GM21619 (cell line): ENCODE data around the gene AP1M2.
"Not testable (repeated sequence)": the region's sequence is repeated elsewhere in the genome, so short reads cannot be mapped to it uniquely, and the experiment has no call there.

Experiments
- ATAC-seq: cut with Tn5 transposase; IDR thresholded peaks from one replicate; pipeline ENCODE4 v1.9.1; 2021; ENCODE audit not compliant: unreplicated experiment

Gene AP1M2

GRCh38 chr19:10543059-10543419, 44.1 kb downstream of the AP1M2 start:
- ATAC-seq: no peak

- not testable (repeated sequence) for ATAC-seq
These were observed 48.1 kb downstream of the AP1M2 start for GRCh38 chr19:10539016-10539415.

- no peak for ATAC-seq
These were observed 48.7 kb downstream of the AP1M2 start for GRCh38 chr19:10538204-10538983.

GRCh38 chr19:10537668-10538067, 49.4 kb downstream of the AP1M2 start:
- ATAC-seq: no peak

GRCh38 chr19:10535613-10536012, 51.5 kb downstream of the AP1M2 start:
- ATAC-seq: no peak

GRCh38 chr19:10533646-10534386, 53.3 kb downstream of the AP1M2 start:
- no peak for ATAC-seq

- no peak for ATAC-seq
These were observed 54.7 kb downstream of the AP1M2 start for GRCh38 chr19:10532457-10532856.

GRCh38 chr19:10526887-10527286, 60.2 kb downstream of the AP1M2 start:
- not testable (repeated sequence) for ATAC-seq

- no peak for ATAC-seq
These were observed 61.5 kb downstream of the AP1M2 start for GRCh38 chr19:10525636-10526035.

GRCh38 chr19:10523135-10523636, 63.9 kb downstream of the AP1M2 start:
- no peak for ATAC-seq
